HepG2 (cell line): ENCODE measurements around the gene KIAA1217.

Experiments used
- AKAP8 ChIP-seq: sonication (generic); formaldehyde crosslinking; IDR thresholded peaks from 2 replicates; pipeline ENCODE4 v1.5.1; 2020; ENCODE audit warnings: mild to moderate bottlenecking, missing genetic modification reagents
- BRCA1 ChIP-seq: sonication (generic); formaldehyde crosslinking; IDR thresholded peaks from 2 replicates; pipeline ENCODE4 v1.4.0; 2020; ENCODE audit warnings: missing genetic modification reagents
- GTF3A ChIP-seq: sonication (generic); formaldehyde crosslinking; conservative IDR thresholded peaks from 2 replicates; pipeline ENCODE4 v1.4.0; 2020; ENCODE audit warnings: mild to moderate bottlenecking, missing genetic modification reagents
- HDAC2 ChIP-seq: sonication (generic); formaldehyde crosslinking; IDR thresholded peaks from 2 replicates; pipeline ENCODE4 v1.4.0; 2020; ENCODE audit warnings: missing genetic modification reagents
- KDM1A ChIP-seq: IDR thresholded peaks from 2 replicates; pipeline ENCODE4 v1.6.1; 2016; ENCODE audit warnings: missing compliant biosample characterization
- POLR2A ChIP-seq, 2 experiments: IDR thresholded peaks; 2 replicates each; pipeline ENCODE4 v1.6.1; 2011; ENCODE audit warnings: low read depth in 2 of 2, low read length in 2 of 2, mild to moderate bottlenecking in 1 of 2, moderate library complexity in 1 of 2; ENCODE audit not compliant: insufficient read depth in 1 of 2
- STAG1 ChIP-seq: sonication (generic); formaldehyde crosslinking; IDR thresholded peaks from 2 replicates; pipeline ENCODE4 v1.4.0; 2020; ENCODE audit warnings: missing genetic modification reagents
- SUZ12 ChIP-seq: fragments of 150-350 bp; IDR thresholded peaks from 2 replicates; pipeline ENCODE4 v1.6.1; 2014; ENCODE audit warnings: low read depth, low read length
- ZNF274 ChIP-seq: sonication (generic); formaldehyde crosslinking; IDR thresholded peaks from 2 replicates; pipeline ENCODE4 v1.5.1; 2020; ENCODE audit warnings: mild to moderate bottlenecking, missing genetic modification reagents
- ZNF776 ChIP-seq: sonication (generic); formaldehyde crosslinking; IDR thresholded peaks from 2 replicates; pipeline ENCODE4 v1.4.0; 2020; ENCODE audit warnings: mild to moderate bottlenecking, missing genetic modification reagents

GRCh38 chr10:24453973-24454372, 245.0 kb downstream of the KIAA1217 start:
- TF ChIP-seq AKAP8 (CRISPR knock-in tag) (no peak), SUZ12 (no peak), POLR2A (IDR thresholded peaks at IDR 0.05; ENCODE audit: insufficient read depth in 1 of 2, low read depth in 2 of 2, low read length in 2 of 2) (no peak), GTF3A (no peak), STAG1 (CRISPR knock-in tag) (no peak), HDAC2 (no peak), BRCA1 (no peak), ZNF274 (CRISPR knock-in tag) (no peak), KDM1A (CRISPR knock-in tag) (no peak), ZNF776 (no peak)
